ENCODE measurements around the gene CDC25B. TPM values are rescaled to one million over a fixed set of nuclear protein-coding genes. Genes with fewer than 3 reads are reported as not detected.

The CDC25B gene
- total RNA-seq = 36.4 and 51.9 TPM in 2 replicates

- no peak for DNase-seq (ENCODE audit: extremely low read depth, low read depth, low spot score)
Observed at GRCh38 chr20:3795511-3796468, at the start of gene CDC25B. TSS of gene CDC25B (plus strand) at chr20:3796310. CDS start at chr20:3796532, 222 bp downstream.

GRCh38 chr20:3747471-3747870, 48.6 kb upstream of the CDC25B start:
- no peak for DNase-seq (ENCODE audit: extremely low read depth, low read depth, low spot score)

- no peak for DNase-seq (ENCODE audit: extremely low read depth, low read depth, low spot score)
Observed at GRCh38 chr20:3748073-3748472, 48.0 kb upstream of the CDC25B start.

GRCh38 chr20:3749087-3749688, 46.9 kb upstream of the CDC25B start:
- DNase-seq (ENCODE audit: extremely low read depth, low read depth, low spot score) = no peak

GRCh38 chr20:3749689-3750531, 46.2 kb upstream of the CDC25B start:
- no peak for DNase-seq (ENCODE audit: extremely low read depth, low read depth, low spot score)

- DNase-seq (ENCODE audit: extremely low read depth, low read depth, low spot score) = no peak
Observed at GRCh38 chr20:3751305-3751674, 44.8 kb upstream of the CDC25B start.

GRCh38 chr20:3751675-3752385, 44.3 kb upstream of the CDC25B start:
- no peak for DNase-seq (ENCODE audit: extremely low read depth, low read depth, low spot score)

GRCh38 chr20:3752386-3752759, 43.7 kb upstream of the CDC25B start:
- DNase-seq (ENCODE audit: extremely low read depth, low read depth, low spot score) = no peak

- peak; percentile 50 for DNase-seq (ENCODE audit: extremely low read depth, low read depth, low spot score)
Observed at GRCh38 chr20:3753098-3753497, 43.0 kb upstream of the CDC25B start.

GRCh38 chr20:3753501-3754275, 42.4 kb upstream of the CDC25B start:
- no peak for DNase-seq (ENCODE audit: extremely low read depth, low read depth, low spot score)

- no peak for DNase-seq (ENCODE audit: extremely low read depth, low read depth, low spot score)
Observed at GRCh38 chr20:3754276-3754630, 41.9 kb upstream of the CDC25B start.

GRCh38 chr20:3755269-3755668, 40.8 kb upstream of the CDC25B start:
- no peak for DNase-seq (ENCODE audit: extremely low read depth, low read depth, low spot score)

- no peak for DNase-seq (ENCODE audit: extremely low read depth, low read depth, low spot score)
Observed at GRCh38 chr20:3755814-3756480, 40.2 kb upstream of the CDC25B start.

GRCh38 chr20:3757268-3757667, 38.8 kb upstream of the CDC25B start:
- no peak for DNase-seq (ENCODE audit: extremely low read depth, low read depth, low spot score)

GRCh38 chr20:3758566-3758965, 37.5 kb upstream of the CDC25B start:
- no peak for DNase-seq (ENCODE audit: extremely low read depth, low read depth, low spot score)

GRCh38 chr20:3759316-3759823, 36.7 kb upstream of the CDC25B start:
- DNase-seq (ENCODE audit: extremely low read depth, low read depth, low spot score) = no peak

- DNase-seq (ENCODE audit: extremely low read depth, low read depth, low spot score) = no peak
Observed at GRCh38 chr20:3759884-3760283, 36.2 kb upstream of the CDC25B start.

- no peak for DNase-seq (ENCODE audit: extremely low read depth, low read depth, low spot score)
Observed at GRCh38 chr20:3760655-3761348, 35.3 kb upstream of the CDC25B start.

Data from glomerular endothelial cell (primary cell).